ENCODE data around the gene ESF1.

GRCh38 chr20:13783528-13783927 lies 1.2 kb downstream of the ESF1 start:
- no peak for TF ChIP-seq CTCF (IDR thresholded peaks at IDR 0.05)
- no peak for TF ChIP-seq POLR2A (IDR thresholded peaks at IDR 0.05)

All from stomach (tissue), 4 donors.